Measurements from ENCODE around the gene ANP32E. TPM values are rescaled to one million over a fixed set of nuclear protein-coding genes. Genes with fewer than 3 reads are reported as not detected.

The ANP32E gene
- total RNA-seq, 6 donors from 2014 or later: 7.7 to 38.8 (median 27.9) TPM

DNA sequence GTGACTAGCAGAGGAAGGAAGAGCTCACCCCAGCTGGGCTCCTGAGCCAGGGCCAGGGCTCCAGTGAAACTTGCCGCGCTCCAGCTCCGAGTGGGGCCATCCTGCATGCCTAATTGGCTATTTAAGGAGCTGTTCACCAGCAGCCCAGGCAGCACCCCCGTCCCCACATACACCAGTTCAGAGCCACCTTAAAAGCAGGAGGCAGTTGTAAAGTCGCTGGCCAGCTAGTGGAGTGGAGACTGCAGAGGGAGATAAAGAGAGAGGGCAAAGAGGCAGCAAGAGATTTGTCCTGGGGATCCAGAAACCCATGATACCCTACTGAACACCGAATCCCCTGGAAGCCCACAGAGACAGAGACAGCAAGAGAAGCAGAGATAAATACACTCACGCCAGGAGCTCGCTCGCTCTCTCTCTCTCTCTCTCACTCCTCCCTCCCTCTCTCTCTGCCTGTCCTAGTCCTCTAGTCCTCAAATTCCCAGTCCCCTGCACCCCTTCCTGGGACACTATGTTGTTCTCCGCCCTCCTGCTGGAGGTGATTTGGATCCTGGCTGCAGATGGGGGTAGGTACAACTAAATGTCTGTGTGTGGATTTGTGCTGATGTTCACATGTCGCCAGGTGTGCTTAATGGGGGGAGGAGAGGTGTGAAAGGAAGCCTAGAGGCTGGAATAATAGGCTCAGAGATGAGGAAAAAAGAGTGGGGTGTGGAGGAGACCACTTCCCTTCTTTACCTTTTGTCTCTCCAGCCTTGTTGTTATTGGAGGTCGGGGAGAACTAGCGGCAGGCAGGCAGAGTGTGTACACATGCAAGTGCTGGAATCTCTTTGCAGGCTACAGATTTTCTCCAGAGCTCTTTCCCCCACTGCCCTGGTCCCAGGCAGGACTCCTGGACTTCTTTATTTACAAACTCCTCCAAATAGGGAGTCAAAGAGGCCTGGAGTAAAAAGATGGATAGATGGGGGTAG is 22.0 kb upstream of the ANP32E start, which contains the start of gene CA14:
TSS of gene CA14 (plus strand) at position 151 of the 962 bp plus-strand sequence. CDS start at position 506, 355 bp downstream.
- 56 to 62% methylated on average over 10 to 12 of the region's 13 CpGs for WGBS, 2 donors
- TF ChIP-seq POLR2AphosphoS5 (IDR thresholded peaks at IDR 0.05) (no peak), POLR2A (IDR thresholded peaks at IDR 0.05) (no peak), EP300 (IDR thresholded peaks at IDR 0.05) (no peak)
- TF ChIP-seq, protein P1, sequence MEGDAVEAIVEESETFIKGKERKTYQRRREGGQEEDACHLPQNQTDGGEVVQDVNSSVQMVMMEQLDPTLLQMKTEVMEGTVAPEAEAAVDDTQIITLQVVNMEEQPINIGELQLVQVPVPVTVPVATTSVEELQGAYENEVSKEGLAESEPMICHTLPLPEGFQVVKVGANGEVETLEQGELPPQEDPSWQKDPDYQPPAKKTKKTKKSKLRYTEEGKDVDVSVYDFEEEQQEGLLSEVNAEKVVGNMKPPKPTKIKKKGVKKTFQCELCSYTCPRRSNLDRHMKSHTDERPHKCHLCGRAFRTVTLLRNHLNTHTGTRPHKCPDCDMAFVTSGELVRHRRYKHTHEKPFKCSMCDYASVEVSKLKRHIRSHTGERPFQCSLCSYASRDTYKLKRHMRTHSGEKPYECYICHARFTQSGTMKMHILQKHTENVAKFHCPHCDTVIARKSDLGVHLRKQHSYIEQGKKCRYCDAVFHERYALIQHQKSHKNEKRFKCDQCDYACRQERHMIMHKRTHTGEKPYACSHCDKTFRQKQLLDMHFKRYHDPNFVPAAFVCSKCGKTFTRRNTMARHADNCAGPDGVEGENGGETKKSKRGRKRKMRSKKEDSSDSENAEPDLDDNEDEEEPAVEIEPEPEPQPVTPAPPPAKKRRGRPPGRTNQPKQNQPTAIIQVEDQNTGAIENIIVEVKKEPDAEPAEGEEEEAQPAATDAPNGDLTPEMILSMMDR (IDR thresholded peaks at IDR 0.05): no peak
- Histone ChIP-seq H3K36me3 (no peaks in the 10 kb centered on the region), H3K27ac (no peak within 1 kb of the TSS), H3K4me1 (peaks cover 9 to 23% (median 13%) of the 10 kb centered on the region in 4 donors), H3K27me3 (peaks cover 0 to 4% (median 0%) of the 10 kb centered on the region in 4 donors), H3K4me3 (no peak within 1 kb of the TSS), H3K9me3 (no peaks in the 10 kb centered on the region)
- no peak for DNase-seq
- ATAC-seq (ENCODE audit: low FRiP score in 2 of 2): no peak

DNA sequence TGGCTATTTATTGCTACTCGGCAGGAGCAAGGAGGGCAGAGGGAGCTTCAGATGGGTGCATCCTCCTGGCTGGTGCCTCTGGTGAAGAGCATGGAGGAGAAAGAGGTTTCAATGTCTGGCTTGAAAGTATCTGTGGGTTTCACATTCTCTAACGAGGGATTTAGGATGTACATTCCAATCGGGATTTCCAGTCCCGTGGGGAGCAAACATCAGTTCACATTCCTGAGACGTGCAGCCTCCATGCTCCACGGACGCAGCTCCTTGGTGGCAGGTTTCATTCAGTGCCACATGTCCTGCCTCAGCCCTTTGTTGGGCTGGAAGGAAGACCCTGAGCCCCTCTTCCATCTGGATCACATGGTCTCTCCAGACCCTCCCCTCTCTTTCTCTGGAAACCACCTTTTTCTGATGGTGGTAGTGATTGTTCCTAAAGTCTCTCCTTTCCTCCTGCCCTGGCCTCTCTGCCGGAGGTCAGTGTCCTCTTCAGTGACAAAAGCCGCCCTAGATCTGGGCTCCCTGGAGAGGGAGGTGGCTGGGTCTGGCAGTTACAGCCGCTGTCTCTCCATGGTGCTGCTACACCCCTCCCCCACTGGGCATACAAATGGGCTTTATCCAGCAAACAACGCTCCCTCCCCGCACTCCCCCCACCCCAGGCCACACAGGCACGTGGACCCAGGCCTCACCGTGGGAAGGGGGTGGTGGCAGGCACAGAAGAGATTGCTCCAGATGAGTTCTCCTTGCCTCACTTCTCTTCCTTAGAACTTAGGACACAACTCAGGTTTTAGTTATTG is 20.8 kb upstream of the ANP32E start:
- DNase-seq: no peak
- WGBS, 2 donors: 30 to 37% methylated on average over 9 to 14 of the region's 14 CpGs
- no peaks in the 10 kb centered on the region for H3K36me3 ChIP-seq
- H3K27me3 ChIP-seq: peaks cover 0 to 4% (median 0%) of the 10 kb centered on the region in 4 donors
- TF ChIP-seq POLR2AphosphoS5 (IDR thresholded peaks at IDR 0.05): no peak
- no peak for TF ChIP-seq EP300 (IDR thresholded peaks at IDR 0.05)
- TF ChIP-seq POLR2A (IDR thresholded peaks at IDR 0.05): no peak
- TF ChIP-seq, protein P1 (IDR thresholded peaks at IDR 0.05): no peak
- ATAC-seq (ENCODE audit: low FRiP score in 2 of 2): no peak
- no peaks in the 10 kb centered on the region for H3K9me3 ChIP-seq
- no peak overlapping the region for H3K4me3 ChIP-seq
- H3K4me1 ChIP-seq: peaks cover 9 to 23% (median 13%) of the 10 kb centered on the region in 4 donors
- no peak overlapping the region for H3K27ac ChIP-seq

DNA sequence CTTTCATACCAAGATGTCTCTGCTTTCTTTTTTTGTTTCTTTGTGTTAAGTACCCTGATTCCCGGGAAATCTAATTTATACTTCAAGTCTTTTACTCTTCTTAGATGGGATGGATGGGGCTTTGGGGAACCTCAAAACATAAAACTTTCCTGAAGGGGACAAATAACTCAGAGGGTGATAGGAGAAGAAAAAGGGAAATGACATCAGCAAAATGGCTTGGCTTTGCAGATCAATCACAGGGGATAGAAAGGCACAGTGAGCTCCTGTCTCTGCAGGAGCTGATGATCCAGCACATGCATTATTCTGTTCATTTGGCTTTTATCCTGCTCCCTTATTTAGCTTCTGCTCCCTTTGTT is 20.3 kb upstream of the ANP32E start:
- no peak for TF ChIP-seq POLR2A (IDR thresholded peaks at IDR 0.05)
- no peak for TF ChIP-seq POLR2AphosphoS5 (IDR thresholded peaks at IDR 0.05)
- TF ChIP-seq, protein P1 (IDR thresholded peaks at IDR 0.05): no peak
- no peak for TF ChIP-seq EP300 (IDR thresholded peaks at IDR 0.05)
- ATAC-seq (ENCODE audit: low FRiP score in 2 of 2): no peak
- Histone ChIP-seq H3K9me3 (no peaks in the 10 kb centered on the region), H3K27ac (peak overlapping the region in 3 of 4 donors; percentile 46 to 62 (median 48)), H3K4me1 (peaks cover 9 to 23% (median 13%) of the 10 kb centered on the region in 4 donors), H3K4me3 (peak overlapping the region in 2 of 4 donors; percentile 40 to 44), H3K36me3 (no peaks in the 10 kb centered on the region), H3K27me3 (peaks cover 0 to 4% (median 0%) of the 10 kb centered on the region in 4 donors)
- DNase-seq: no peak
- 0 to 7% methylated on average over 1 of the region's 1 CpG for WGBS, 2 donors

DNA sequence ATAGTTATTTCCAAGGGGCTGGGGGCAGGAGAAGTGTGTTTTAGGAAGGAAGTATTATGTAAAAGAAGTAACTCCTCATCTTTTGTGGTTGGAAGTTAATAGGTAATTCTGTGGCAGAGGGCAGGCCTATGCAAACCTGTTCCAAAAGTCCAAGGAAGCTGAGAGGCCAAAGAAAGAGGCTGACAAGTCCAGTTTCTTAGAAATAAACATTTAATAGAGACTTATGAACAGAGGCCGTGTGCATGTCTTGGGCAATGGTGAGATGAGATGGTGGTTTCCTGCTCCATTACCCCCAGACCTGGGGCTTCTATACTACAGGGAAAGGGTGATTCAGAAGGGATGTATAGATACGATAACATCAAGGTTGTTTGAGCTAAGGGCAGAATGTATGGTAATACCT is 14.0 kb upstream of the ANP32E start:
- no peak for TF ChIP-seq POLR2AphosphoS5 (IDR thresholded peaks at IDR 0.05)
- TF ChIP-seq, protein P1 (IDR thresholded peaks at IDR 0.05): no peak
- no peak for TF ChIP-seq POLR2A (IDR thresholded peaks at IDR 0.05)
- TF ChIP-seq EP300 (IDR thresholded peaks at IDR 0.05): no peak
- H3K4me3 ChIP-seq: no peak overlapping the region
- H3K4me1 ChIP-seq: no peaks in the 10 kb centered on the region
- H3K9me3 ChIP-seq: no peaks in the 10 kb centered on the region
- WGBS, 2 donors: 70 to 71% methylated on average over 2 of the region's 2 CpGs
- DNase-seq: no peak
- ATAC-seq (ENCODE audit: low FRiP score in 2 of 2): no peak
- no peaks in the 10 kb centered on the region for H3K27me3 ChIP-seq
- no peak overlapping the region for H3K27ac ChIP-seq
- no peaks in the 10 kb centered on the region for H3K36me3 ChIP-seq
